HCT116 (cell line): ENCODE data around the gene ADRB1. TPM values are rescaled to one million over a fixed set of nuclear protein-coding genes. Genes with fewer than 3 reads are reported as not detected.

ENCODE experiments used
- ATAC-seq: fragments of 200-7000 bp; cut with Tn5 transposase; 2 replicates; pipeline ENCODE4 v1.9.1; 2020; ENCODE audit warnings: mild to moderate bottlenecking, moderate library complexity
- BruUV-seq: library from RNA; stranded (reverse); fragments of 400-500 nt; replicated peaks from 2 replicates; lab custom pipeline; 2021; lab: Mats Ljungman, UMichigan
- CTCF ChIA-PET: fragments of 300-600 bp; sonication (Branson Sonifier 250); formaldehyde crosslinking; loops from one replicate; lab custom pipeline; 2021; ENCODE audit warnings: antibody characterized with exemption; lab: Charles Lee
- POLR2A ChIA-PET: fragments of 300-600, 350-600 bp; sonication (Branson Sonifier 250); formaldehyde crosslinking; loops from one replicate; lab custom pipeline; 2021; ENCODE audit warnings: antibody characterized with exemption; lab: Charles Lee
- RAD21 ChIA-PET, 2 experiments: fragments of 300-600 bp; sonication (Branson Sonifier 250); formaldehyde crosslinking; loops; one replicate each; lab custom pipeline; 2023; ENCODE audit warnings: low total read pairs in 2 of 2; ENCODE audit not compliant: uncharacterized antibody in 2 of 2, unreplicated experiment in 2 of 2, low non-redundant PET in 1 of 2; lab: Charles Lee
- DNase-seq: peaks from one replicate; pipeline ENCODE4 v3.0.0-alpha.2; 2010; ENCODE audit warnings: low read depth, low spot score
- H2AFZ ChIP-seq: fragments of 200-600 bp; shearing (Covaris generic), sonication (generic); 2 replicates; pipeline ENCODE4 v1.6.1; 2017; ENCODE audit warnings: low read depth, mixed run types, mixed read lengths, antibody characterized with exemption, low read length; ENCODE audit not compliant: poor library complexity, severe bottlenecking
- H3K27ac ChIP-seq: 2 replicates; pipeline ENCODE4 v1.5.1; 2012; ENCODE audit warnings: low read depth, low read length
- H3K27me3 ChIP-seq: fragments of 200-600 bp; sonication (generic); 2 replicates; pipeline ENCODE4 v1.6.1; 2016; ENCODE audit warnings: mixed run types, low read length, mixed read lengths; ENCODE audit not compliant: insufficient read depth
- H3K36me3 ChIP-seq, 2 experiments: fragments of 200-500 bp in 1 of 2; fragments of 200-600 bp in 1 of 2; sonication (Bioruptor generic) in 1 of 2; sonication (generic) in 1 of 2; 2 replicates each; pipeline versions ENCODE4 v1.5.1 to v1.6.1; 2014 to 2016; ENCODE audit warnings: low read length in 2 of 2, inconsistent platforms in 1 of 2, mixed read lengths in 1 of 2, mixed run types in 1 of 2; ENCODE audit not compliant: insufficient read depth in 2 of 2, control insufficient read depth in 1 of 2
- H3K4me1 ChIP-seq, 2 experiments: fragments of 200-600 bp in 1 of 2; sonication (generic) in 1 of 2; 2 replicates each; pipeline versions ENCODE4 v1.5.1 to v1.6.1; 2012 to 2017; ENCODE audit warnings: low read length in 2 of 2, inconsistent platforms in 1 of 2, mild to moderate bottlenecking in 1 of 2, mixed read lengths in 1 of 2, mixed run types in 1 of 2, moderate library complexity in 1 of 2; ENCODE audit not compliant: insufficient read depth in 2 of 2, control insufficient read depth in 1 of 2
- H3K4me2 ChIP-seq: fragments of 200-600 bp; sonication (generic); 2 replicates; pipeline ENCODE4 v1.6.1; 2017; ENCODE audit warnings: mixed run types, low read length, mixed read lengths
- H3K4me3 ChIP-seq, 2 experiments: fragments of 200-600 bp in 1 of 2; sonication (generic) in 1 of 2; replicated peaks in 1 of 2; 2 replicates each; pipeline ENCODE4 v1.5.1; 2011 to 2016; ENCODE audit warnings: low read length in 2 of 2, control low read depth in 1 of 2, low read depth in 1 of 2, mild to moderate bottlenecking in 1 of 2, mixed read lengths in 1 of 2, mixed run types in 1 of 2
- H3K79me2 ChIP-seq: fragments of 200-600 bp; sonication (generic); 2 replicates; pipeline ENCODE4 v1.6.1; 2017; ENCODE audit warnings: mild to moderate bottlenecking, mixed run types, low read length, moderate library complexity, mixed read lengths; ENCODE audit not compliant: insufficient read depth
- H3K9ac ChIP-seq: fragments of 200-600 bp; sonication (generic); 2 replicates; pipeline ENCODE4 v1.6.1; 2016; ENCODE audit warnings: low read length, mixed read lengths
- H3K9me2 ChIP-seq: fragments of 200-600 bp; sonication (generic), shearing (Covaris generic); 2 replicates; pipeline ENCODE4 v1.6.1; 2017; ENCODE audit warnings: mixed run types, mild to moderate bottlenecking, moderate library complexity; ENCODE audit not compliant: insufficient read depth
- H3K9me3 ChIP-seq, 2 experiments: fragments of 200-500 bp in 1 of 2; fragments of 200-600 bp in 1 of 2; sonication (Bioruptor generic) in 1 of 2; sonication (generic) in 1 of 2; 2 replicates each; pipeline ENCODE4 v1.6.1; 2014 to 2017; ENCODE audit warnings: low read length in 2 of 2, mixed read lengths in 2 of 2, inconsistent platforms in 1 of 2, low read depth in 1 of 2, mild to moderate bottlenecking in 1 of 2, mixed run types in 1 of 2, moderate library complexity in 1 of 2; ENCODE audit not compliant: control insufficient read depth in 1 of 2, insufficient read depth in 1 of 2
- H4K20me1 ChIP-seq: fragments of 200-600 bp; sonication (generic), shearing (Covaris generic); 2 replicates; pipeline ENCODE4 v1.6.1; 2017; ENCODE audit warnings: mixed run types, mild to moderate bottlenecking, moderate library complexity; ENCODE audit not compliant: insufficient read depth
- CEBPB ChIP-seq: IDR thresholded peaks from 2 replicates; pipeline ENCODE4 v1.6.1; 2012; ENCODE audit warnings: low read depth
- ELF1 ChIP-seq: IDR thresholded peaks from 2 replicates; pipeline ENCODE4 v1.6.1; 2012; ENCODE audit warnings: low read depth, borderline replicate concordance
- FOSL1 ChIP-seq: IDR thresholded peaks from 2 replicates; pipeline ENCODE4 v1.6.1; 2012; ENCODE audit warnings: low read depth
- REST ChIP-seq: IDR thresholded peaks from 2 replicates; pipeline ENCODE4 v1.6.1; 2012; ENCODE audit warnings: low read depth
- SIN3A ChIP-seq: IDR thresholded peaks from 2 replicates; pipeline ENCODE4 v1.6.1; 2012; ENCODE audit warnings: low read depth
- TCF7L2 ChIP-seq: IDR thresholded peaks from 2 replicates; pipeline ENCODE4 v1.7.0; 2011; ENCODE audit warnings: borderline replicate concordance, inconsistent platforms; ENCODE audit not compliant: insufficient read depth, insufficient read length; ENCODE audit errors: extremely low read depth
- YY1 ChIP-seq: IDR thresholded peaks from 2 replicates; pipeline ENCODE4 v1.6.1; 2011; ENCODE audit warnings: low read length, low read depth, moderate library complexity, mild to moderate bottlenecking; ENCODE audit not compliant: insufficient replicate concordance; ENCODE audit errors: extremely low read depth
- ZNF274 ChIP-seq: fragments of 200-500 bp; sonication (Bioruptor generic); IDR thresholded peaks from 2 replicates; pipeline ENCODE4 v1.6.1; 2014; ENCODE audit warnings: mild to moderate bottlenecking, low read depth, low read length, inconsistent platforms
- intact Hi-C: fragments of 100-400 bp; cut with micrococcal nuclease; formaldehyde crosslinking; loops from 2 replicates; pipeline ENCODE4 v1.10.0; 2022
- total RNA-seq: library from RNA; stranded (reverse); gene quantifications from one replicate; pipeline ENCODE4 v1.2.1, GENCODE V29; 2021; ENCODE audit not compliant: unreplicated experiment

Gene ADRB1
- total RNA-seq, 1 experiment from 2014 or later: 0.89 TPM

- Histone ChIP-seq H3K9me3 (no peaks in the 10 kb centered on the region), H3K4me1 (peaks cover 23 to 40% of the 10 kb centered on the region in 2 experiments), H2AFZ (peak overlapping the region; percentile 46), H3K27me3 (no peaks in the 10 kb centered on the region), H3K9ac (no peak overlapping the region), H3K36me3 (no peaks in the 10 kb centered on the region), H3K79me2 (no peaks in the 10 kb centered on the region), H3K4me2 (peak overlapping the region; percentile 68; the same call in 1 of the 2 replicates), H3K27ac (no peak overlapping the region), H3K4me3 (no peak overlapping the region), H4K20me1 (no peaks in the 10 kb centered on the region), H3K9me2 (no peaks in the 10 kb centered on the region)
- DNase-seq (no peak), ATAC-seq (no peak)
- TF ChIP-seq REST: no peak
- no peak for TF ChIP-seq FOSL1
- no peak for TF ChIP-seq YY1
- no peak for TF ChIP-seq SIN3A
- no peak for TF ChIP-seq ZNF274
- no peak for TF ChIP-seq ELF1
- no peak for TF ChIP-seq TCF7L2
- peak; percentile 59; the same call in 1 of the 2 replicates for TF ChIP-seq CEBPB
- CTCF ChIA-PET: no interaction called here
- RAD21 ChIA-PET: no interaction called here
- POLR2A ChIA-PET: no interaction called here
- intact Hi-C loops: no loop called here
- no TSS peak for BruUV-seq
Measured at GRCh38 chr10:114024876-114025610, 18.6 kb upstream of the ADRB1 start.
